C4-2B (cell line): ENCODE data around the gene PDXK.

Experiments
- ZFX ChIP-seq: fragments of 450-650 bp; IDR thresholded peaks from 2 replicates; pipeline ENCODE4 v1.6.1; 2017
- TF ChIP-seq, protein P1 (sequence below): fragments of 450-650 bp; conservative IDR thresholded peaks from 2 replicates; pipeline ENCODE4 v1.5.1; 2017; ENCODE audit warnings: mild to moderate bottlenecking

DNA sequence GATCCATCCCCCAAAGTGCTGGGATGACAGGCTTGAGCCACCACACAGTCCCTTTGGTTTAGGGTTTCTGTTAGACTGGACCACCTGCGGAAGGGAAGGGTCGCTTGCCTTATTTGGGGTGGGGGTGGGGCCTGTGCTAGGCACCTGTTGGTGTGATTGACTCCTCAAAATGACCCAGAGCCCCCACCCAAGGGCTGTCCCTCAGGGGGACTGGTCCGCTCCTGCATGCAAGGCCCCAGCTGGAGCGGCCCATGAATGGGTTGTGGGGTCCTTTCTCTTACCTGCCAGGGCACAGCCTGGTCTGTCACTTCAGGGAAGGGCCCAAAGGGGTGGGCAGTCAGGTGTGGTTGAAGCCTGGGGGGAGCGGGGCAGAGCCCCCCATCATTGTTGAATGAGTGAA is 59.0 kb downstream of the PDXK start:
- TF ChIP-seq, protein P1, sequence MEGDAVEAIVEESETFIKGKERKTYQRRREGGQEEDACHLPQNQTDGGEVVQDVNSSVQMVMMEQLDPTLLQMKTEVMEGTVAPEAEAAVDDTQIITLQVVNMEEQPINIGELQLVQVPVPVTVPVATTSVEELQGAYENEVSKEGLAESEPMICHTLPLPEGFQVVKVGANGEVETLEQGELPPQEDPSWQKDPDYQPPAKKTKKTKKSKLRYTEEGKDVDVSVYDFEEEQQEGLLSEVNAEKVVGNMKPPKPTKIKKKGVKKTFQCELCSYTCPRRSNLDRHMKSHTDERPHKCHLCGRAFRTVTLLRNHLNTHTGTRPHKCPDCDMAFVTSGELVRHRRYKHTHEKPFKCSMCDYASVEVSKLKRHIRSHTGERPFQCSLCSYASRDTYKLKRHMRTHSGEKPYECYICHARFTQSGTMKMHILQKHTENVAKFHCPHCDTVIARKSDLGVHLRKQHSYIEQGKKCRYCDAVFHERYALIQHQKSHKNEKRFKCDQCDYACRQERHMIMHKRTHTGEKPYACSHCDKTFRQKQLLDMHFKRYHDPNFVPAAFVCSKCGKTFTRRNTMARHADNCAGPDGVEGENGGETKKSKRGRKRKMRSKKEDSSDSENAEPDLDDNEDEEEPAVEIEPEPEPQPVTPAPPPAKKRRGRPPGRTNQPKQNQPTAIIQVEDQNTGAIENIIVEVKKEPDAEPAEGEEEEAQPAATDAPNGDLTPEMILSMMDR: no peak
- no peak for TF ChIP-seq ZFX
